WTC11 (cell line): ENCODE data around the gene TBPL2. TPM values are rescaled to one million over a fixed set of nuclear protein-coding genes. Genes with fewer than 3 reads are reported as not detected.

ENCODE experiments used
- ATAC-seq: fragments of 200-7000 bp; cut with Tn5 transposase; 2 replicates; pipeline ENCODE4 v1.10.0; 2021; ENCODE audit warnings: mild to moderate bottlenecking, moderate library complexity
- CTCF ChIA-PET: fragments of 300-600 bp; sonication (Branson Sonifier 250); formaldehyde crosslinking; loops from one replicate; lab custom pipeline; 2021; ENCODE audit warnings: antibody characterized with exemption; lab: Charles Lee
- POLR2A ChIA-PET: fragments of 350-600 bp; sonication (Branson Sonifier 250); formaldehyde crosslinking; loops from one replicate; lab custom pipeline; 2021; ENCODE audit warnings: antibody characterized with exemption; lab: Charles Lee
- DNase-seq: peaks from one replicate; pipeline ENCODE4 v3.0.0; 2021; ENCODE audit warnings: low spot score
- H3K27ac Mint-ChIP-seq: 2 replicates; pipeline ENCODE4 v1.8.0; 2021; ENCODE audit warnings: mixed read lengths
- H3K27me3 Mint-ChIP-seq: 2 replicates; pipeline ENCODE4 v1.8.0; 2021; ENCODE audit warnings: low read depth, mild to moderate bottlenecking, moderate library complexity, mixed read lengths
- H3K36me3 Mint-ChIP-seq: 2 replicates; pipeline ENCODE4 v1.8.0; 2021; ENCODE audit warnings: mixed read lengths
- H3K4me1 Mint-ChIP-seq: 2 replicates; pipeline ENCODE4 v1.8.0; 2022; ENCODE audit warnings: mixed read lengths
- H3K4me3 Mint-ChIP-seq: 2 replicates; pipeline ENCODE4 v1.8.0; 2021; ENCODE audit warnings: mild to moderate bottlenecking, moderate library complexity, mixed read lengths
- H3K9me3 Mint-ChIP-seq: 2 replicates; pipeline ENCODE4 v1.8.0; 2021; ENCODE audit warnings: mixed read lengths
- CBFB ChIP-seq: sonication (generic); formaldehyde crosslinking; IDR thresholded peaks from 2 replicates; pipeline ENCODE4 v1.8.1; 2022; ENCODE audit warnings: mild to moderate bottlenecking, low read depth, missing genetic modification reagents
- ELF4 ChIP-seq: sonication (generic); formaldehyde crosslinking; IDR thresholded peaks from 2 replicates; pipeline ENCODE4 v1.8.1; 2022; ENCODE audit warnings: low read depth, mild to moderate bottlenecking, moderate library complexity, missing genetic modification reagents
- EMX1 ChIP-seq: fragments of 250-450 bp; sonication (Bioruptor Pico); IDR thresholded peaks from 2 replicates; pipeline ENCODE4 v1.8.0; 2021; ENCODE audit warnings: mild to moderate bottlenecking
- HMGA2 ChIP-seq: fragments of 250-450 bp; sonication (Bioruptor Pico); IDR thresholded peaks from 2 replicates; pipeline ENCODE4 v1.4.0; 2021; ENCODE audit warnings: mild to moderate bottlenecking, moderate library complexity
- JAZF1 ChIP-seq: fragments of 250-450 bp; sonication (Bioruptor Pico); IDR thresholded peaks from 2 replicates; pipeline ENCODE4 v1.9.0; 2021; ENCODE audit warnings: moderate library complexity, mild to moderate bottlenecking, inconsistent platforms
- MXD4 ChIP-seq: fragments of 250-450 bp; sonication (Bioruptor Pico); IDR thresholded peaks from 2 replicates; pipeline ENCODE4 v1.8.0; 2021; ENCODE audit warnings: mild to moderate bottlenecking, moderate library complexity, borderline replicate concordance
- ZNF138 ChIP-seq: sonication (generic); formaldehyde crosslinking; conservative IDR thresholded peaks from 2 replicates; pipeline ENCODE4 v1.8.1; 2022; ENCODE audit warnings: mild to moderate bottlenecking, moderate library complexity, missing genetic modification reagents
- ZNF263 ChIP-seq: sonication (generic); formaldehyde crosslinking; IDR thresholded peaks from 2 replicates; pipeline ENCODE4 v1.8.1; 2022; ENCODE audit warnings: low read depth, mild to moderate bottlenecking, moderate library complexity, missing genetic modification reagents
- ZNF396 ChIP-seq: fragments of 250-450 bp; sonication (Bioruptor Pico); IDR thresholded peaks from 2 replicates; pipeline ENCODE4 v1.8.0; 2021; ENCODE audit warnings: mild to moderate bottlenecking, moderate library complexity, borderline replicate concordance
- total RNA-seq: library from RNA; stranded (reverse); gene quantifications from 3 replicates; pipeline ENCODE4 v1.2.3, GENCODE V29; 2021
- TF ChIP-seq, protein P1 (sequence below): sonication (generic); formaldehyde crosslinking; IDR thresholded peaks from 2 replicates; pipeline ENCODE4 v1.8.0; 2022; ENCODE audit warnings: mild to moderate bottlenecking, missing genetic modification reagents
- TF ChIP-seq, protein P2 (sequence below): fragments of 250-450 bp; sonication (Bioruptor Pico); IDR thresholded peaks from 2 replicates; pipeline ENCODE4 v1.9.0; 2021; ENCODE audit warnings: mild to moderate bottlenecking, borderline replicate concordance
- TF ChIP-seq, protein P3 (sequence below): fragments of 250-450 bp; sonication (Bioruptor Pico); IDR thresholded peaks from 2 replicates; pipeline ENCODE4 v1.8.0; 2021; ENCODE audit warnings: mild to moderate bottlenecking
- TF ChIP-seq, protein P4 (sequence below): fragments of 250-450 bp; sonication (Bioruptor Pico); IDR thresholded peaks from 2 replicates; pipeline ENCODE4 v1.9.0; 2021; ENCODE audit warnings: moderate library complexity, mild to moderate bottlenecking, inconsistent platforms, borderline replicate concordance
- TF ChIP-seq, protein P5 (sequence below): fragments of 200-600 bp; IDR thresholded peaks from 2 replicates; pipeline ENCODE4 v1.8.0; 2022; ENCODE audit warnings: antibody characterized with exemption

The TBPL2 gene
- total RNA-seq, 1 experiment from 2014 or later = not detected

DNA sequence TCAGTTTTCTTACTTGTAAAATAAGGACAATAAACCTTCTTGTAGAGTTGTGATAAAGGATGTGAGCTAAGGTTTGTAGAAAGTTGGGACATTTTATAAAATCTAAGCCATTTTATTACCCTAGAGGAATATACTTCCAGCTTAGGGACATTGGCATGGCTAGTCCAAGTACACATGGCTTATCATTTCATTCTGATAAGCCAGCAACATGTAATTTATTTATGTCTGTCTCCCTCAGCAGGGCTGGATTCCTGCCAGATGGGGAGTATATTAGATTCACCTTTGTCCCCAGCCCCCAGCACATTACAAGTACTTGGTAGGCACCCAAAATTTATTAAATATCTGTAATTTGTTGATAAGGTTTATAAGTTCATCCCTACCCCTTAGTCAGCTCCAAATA is 22.5 kb downstream of the TBPL2 start:
- TF ChIP-seq HMGA2 (CRISPR knock-in tag) (no peak), ZNF263 (CRISPR knock-in tag) (no peak), ZNF396 (CRISPR knock-in tag) (no peak), MXD4 (CRISPR knock-in tag) (no peak), JAZF1 (CRISPR knock-in tag) (no peak), CBFB (CRISPR knock-in tag) (no peak), EMX1 (CRISPR knock-in tag) (no peak), ELF4 (CRISPR knock-in tag) (no peak)
- TF ChIP-seq, protein P1, sequence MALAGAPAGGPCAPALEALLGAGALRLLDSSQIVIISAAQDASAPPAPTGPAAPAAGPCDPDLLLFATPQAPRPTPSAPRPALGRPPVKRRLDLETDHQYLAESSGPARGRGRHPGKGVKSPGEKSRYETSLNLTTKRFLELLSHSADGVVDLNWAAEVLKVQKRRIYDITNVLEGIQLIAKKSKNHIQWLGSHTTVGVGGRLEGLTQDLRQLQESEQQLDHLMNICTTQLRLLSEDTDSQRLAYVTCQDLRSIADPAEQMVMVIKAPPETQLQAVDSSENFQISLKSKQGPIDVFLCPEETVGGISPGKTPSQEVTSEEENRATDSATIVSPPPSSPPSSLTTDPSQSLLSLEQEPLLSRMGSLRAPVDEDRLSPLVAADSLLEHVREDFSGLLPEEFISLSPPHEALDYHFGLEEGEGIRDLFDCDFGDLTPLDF (CRISPR knock-in tag) = no peak
- TF ChIP-seq, protein P2, sequence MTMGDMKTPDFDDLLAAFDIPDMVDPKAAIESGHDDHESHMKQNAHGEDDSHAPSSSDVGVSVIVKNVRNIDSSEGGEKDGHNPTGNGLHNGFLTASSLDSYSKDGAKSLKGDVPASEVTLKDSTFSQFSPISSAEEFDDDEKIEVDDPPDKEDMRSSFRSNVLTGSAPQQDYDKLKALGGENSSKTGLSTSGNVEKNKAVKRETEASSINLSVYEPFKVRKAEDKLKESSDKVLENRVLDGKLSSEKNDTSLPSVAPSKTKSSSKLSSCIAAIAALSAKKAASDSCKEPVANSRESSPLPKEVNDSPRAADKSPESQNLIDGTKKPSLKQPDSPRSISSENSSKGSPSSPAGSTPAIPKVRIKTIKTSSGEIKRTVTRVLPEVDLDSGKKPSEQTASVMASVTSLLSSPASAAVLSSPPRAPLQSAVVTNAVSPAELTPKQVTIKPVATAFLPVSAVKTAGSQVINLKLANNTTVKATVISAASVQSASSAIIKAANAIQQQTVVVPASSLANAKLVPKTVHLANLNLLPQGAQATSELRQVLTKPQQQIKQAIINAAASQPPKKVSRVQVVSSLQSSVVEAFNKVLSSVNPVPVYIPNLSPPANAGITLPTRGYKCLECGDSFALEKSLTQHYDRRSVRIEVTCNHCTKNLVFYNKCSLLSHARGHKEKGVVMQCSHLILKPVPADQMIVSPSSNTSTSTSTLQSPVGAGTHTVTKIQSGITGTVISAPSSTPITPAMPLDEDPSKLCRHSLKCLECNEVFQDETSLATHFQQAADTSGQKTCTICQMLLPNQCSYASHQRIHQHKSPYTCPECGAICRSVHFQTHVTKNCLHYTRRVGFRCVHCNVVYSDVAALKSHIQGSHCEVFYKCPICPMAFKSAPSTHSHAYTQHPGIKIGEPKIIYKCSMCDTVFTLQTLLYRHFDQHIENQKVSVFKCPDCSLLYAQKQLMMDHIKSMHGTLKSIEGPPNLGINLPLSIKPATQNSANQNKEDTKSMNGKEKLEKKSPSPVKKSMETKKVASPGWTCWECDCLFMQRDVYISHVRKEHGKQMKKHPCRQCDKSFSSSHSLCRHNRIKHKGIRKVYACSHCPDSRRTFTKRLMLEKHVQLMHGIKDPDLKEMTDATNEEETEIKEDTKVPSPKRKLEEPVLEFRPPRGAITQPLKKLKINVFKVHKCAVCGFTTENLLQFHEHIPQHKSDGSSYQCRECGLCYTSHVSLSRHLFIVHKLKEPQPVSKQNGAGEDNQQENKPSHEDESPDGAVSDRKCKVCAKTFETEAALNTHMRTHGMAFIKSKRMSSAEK (CRISPR knock-in tag) = no peak
- TF ChIP-seq, protein P3, sequence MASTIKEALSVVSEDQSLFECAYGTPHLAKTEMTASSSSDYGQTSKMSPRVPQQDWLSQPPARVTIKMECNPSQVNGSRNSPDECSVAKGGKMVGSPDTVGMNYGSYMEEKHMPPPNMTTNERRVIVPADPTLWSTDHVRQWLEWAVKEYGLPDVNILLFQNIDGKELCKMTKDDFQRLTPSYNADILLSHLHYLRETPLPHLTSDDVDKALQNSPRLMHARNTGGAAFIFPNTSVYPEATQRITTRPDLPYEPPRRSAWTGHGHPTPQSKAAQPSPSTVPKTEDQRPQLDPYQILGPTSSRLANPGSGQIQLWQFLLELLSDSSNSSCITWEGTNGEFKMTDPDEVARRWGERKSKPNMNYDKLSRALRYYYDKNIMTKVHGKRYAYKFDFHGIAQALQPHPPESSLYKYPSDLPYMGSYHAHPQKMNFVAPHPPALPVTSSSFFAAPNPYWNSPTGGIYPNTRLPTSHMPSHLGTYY = no peak
- TF ChIP-seq, protein P4, sequence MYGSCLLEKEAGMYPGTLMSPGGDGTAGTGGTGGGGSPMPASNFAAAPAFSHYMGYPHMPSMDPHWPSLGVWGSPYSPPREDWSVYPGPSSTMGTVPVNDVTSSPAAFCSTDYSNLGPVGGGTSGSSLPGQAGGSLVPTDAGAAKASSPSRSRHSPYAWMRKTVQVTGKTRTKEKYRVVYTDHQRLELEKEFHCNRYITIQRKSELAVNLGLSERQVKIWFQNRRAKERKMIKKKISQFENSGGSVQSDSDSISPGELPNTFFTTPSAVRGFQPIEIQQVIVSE (CRISPR knock-in tag) = no peak
- CTCF ChIA-PET = interaction anchor here (0.6 to 2.7 kb wide), 6 partner anchors 10 to 1581 kb away, joined by 3 to 41 read pairs (median 4); partner anchors contain the start of gene TBPL2
- POLR2A ChIA-PET = no interaction called here
- no peak overlapping the region for H3K4me3 Mint-ChIP-seq
- H3K9me3 Mint-ChIP-seq = no peaks in the 10 kb centered on the region
- peaks cover 5% of the 10 kb centered on the region; the same call in 1 of the 2 replicates for H3K27me3 Mint-ChIP-seq
- H3K4me1 Mint-ChIP-seq = no peaks in the 10 kb centered on the region
- H3K36me3 Mint-ChIP-seq = no peaks in the 10 kb centered on the region
- no peak overlapping the region for H3K27ac Mint-ChIP-seq
- no peak for DNase-seq
- no peak for ATAC-seq

DNA sequence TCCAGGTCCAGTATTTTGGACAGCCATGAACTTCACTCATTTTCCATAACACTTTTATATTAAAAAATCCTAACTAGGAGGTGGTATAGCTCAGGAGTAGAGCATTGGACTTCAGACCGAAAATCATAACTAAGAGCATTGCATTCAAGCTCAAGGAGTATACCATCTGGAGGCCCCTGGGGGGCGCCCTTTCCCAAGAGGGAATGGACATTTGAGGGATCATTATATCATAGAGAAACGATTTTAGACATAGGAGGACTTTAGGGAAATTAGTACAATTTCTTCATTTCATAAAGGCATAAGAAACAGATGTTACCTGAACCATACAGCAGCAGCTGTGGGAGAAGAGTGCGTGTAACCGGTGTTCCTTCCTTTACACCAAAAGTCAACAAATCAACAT is 23.6 kb downstream of the TBPL2 start:
- ChIA-PET POLR2A (no interaction called here), CTCF (interaction anchor here (0.6 to 2.7 kb wide), 33 partner anchors 9 to 1065 kb away, joined by 3 to 41 read pairs (median 4); partner anchors contain the start of genes DLGAP5 and TBPL2)
- no peaks in the 10 kb centered on the region for H3K9me3 Mint-ChIP-seq
- peak; percentile 50 for DNase-seq
- peaks cover 5% of the 10 kb centered on the region; the same call in 1 of the 2 replicates for H3K27me3 Mint-ChIP-seq
- H3K4me1 Mint-ChIP-seq = peaks cover 9% of the 10 kb centered on the region
- H3K36me3 Mint-ChIP-seq = no peaks in the 10 kb centered on the region
- peak; percentile 85 for ATAC-seq
- no peak overlapping the region for H3K27ac Mint-ChIP-seq
- H3K4me3 Mint-ChIP-seq = no peak overlapping the region
- no peak for TF ChIP-seq ZNF138 (CRISPR knock-in tag)
- TF ChIP-seq, protein P5, sequence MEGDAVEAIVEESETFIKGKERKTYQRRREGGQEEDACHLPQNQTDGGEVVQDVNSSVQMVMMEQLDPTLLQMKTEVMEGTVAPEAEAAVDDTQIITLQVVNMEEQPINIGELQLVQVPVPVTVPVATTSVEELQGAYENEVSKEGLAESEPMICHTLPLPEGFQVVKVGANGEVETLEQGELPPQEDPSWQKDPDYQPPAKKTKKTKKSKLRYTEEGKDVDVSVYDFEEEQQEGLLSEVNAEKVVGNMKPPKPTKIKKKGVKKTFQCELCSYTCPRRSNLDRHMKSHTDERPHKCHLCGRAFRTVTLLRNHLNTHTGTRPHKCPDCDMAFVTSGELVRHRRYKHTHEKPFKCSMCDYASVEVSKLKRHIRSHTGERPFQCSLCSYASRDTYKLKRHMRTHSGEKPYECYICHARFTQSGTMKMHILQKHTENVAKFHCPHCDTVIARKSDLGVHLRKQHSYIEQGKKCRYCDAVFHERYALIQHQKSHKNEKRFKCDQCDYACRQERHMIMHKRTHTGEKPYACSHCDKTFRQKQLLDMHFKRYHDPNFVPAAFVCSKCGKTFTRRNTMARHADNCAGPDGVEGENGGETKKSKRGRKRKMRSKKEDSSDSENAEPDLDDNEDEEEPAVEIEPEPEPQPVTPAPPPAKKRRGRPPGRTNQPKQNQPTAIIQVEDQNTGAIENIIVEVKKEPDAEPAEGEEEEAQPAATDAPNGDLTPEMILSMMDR = peak; percentile 79
